GM13976 (cell line): ENCODE data around the gene TMC5.
A peak's percentile ranks its signal among the peaks of the same experiment; 100 is the strongest.
"Not testable (repeated sequence)": the region's sequence is repeated elsewhere in the genome, so short reads cannot be mapped to it uniquely, and the experiment has no call there.

Source experiments
- DNase-seq: peaks from one replicate; pipeline ENCODE4 v3.0.0; 2012; ENCODE audit warnings: low spot score
- CTCF ChIP-seq: IDR thresholded peaks from 2 replicates; pipeline ENCODE4 v1.5.1; 2012; ENCODE audit warnings: borderline replicate concordance, mild to moderate bottlenecking; ENCODE audit not compliant: insufficient read depth; ENCODE audit errors: extremely low read depth, missing control alignments, control extremely low read depth
- in situ Hi-C: fragments of 300-500 bp; cut with MboI; formaldehyde crosslinking; loops from one replicate; pipeline ENCODE4 v1.12.0; 2022; ENCODE audit warnings: low sequenced_read_pairs, mixed read lengths, inconsistent platforms; ENCODE audit not compliant: unreplicated experiment

The TMC5 gene

GRCh38 chr16:19406891-19407491 is 10.7 kb upstream of the TMC5 start:
- DNase-seq: no peak
- in situ Hi-C loops: no loop called here
- no peak for TF ChIP-seq CTCF

- in situ Hi-C loops: no loop called here
- peak; percentile 63 for DNase-seq
- TF ChIP-seq CTCF: no peak
Measured at GRCh38 chr16:19410435-19411171, 7.1 kb upstream of the TMC5 start.

GRCh38 chr16:19411298-19411697 is 6.4 kb upstream of the TMC5 start:
- no peak for TF ChIP-seq CTCF
- DNase-seq: no peak
- in situ Hi-C loops: no loop called here

GRCh38 chr16:19412055-19412454 is 5.6 kb upstream of the TMC5 start:
- in situ Hi-C loops, DNase-seq: not testable (repeated sequence)

GRCh38 chr16:19415461-19415860 is 2.2 kb upstream of the TMC5 start:
- in situ Hi-C loops: no loop called here
- TF ChIP-seq CTCF: no peak

GRCh38 chr16:19415918-19416317 is 1.8 kb upstream of the TMC5 start:
- TF ChIP-seq CTCF: no peak
- in situ Hi-C loops: no loop called here
- DNase-seq: no peak

More at GRCh38 chr16:19415461-19415860, 2.2 kb upstream of the TMC5 start:
- no peak for DNase-seq

- no peak for TF ChIP-seq CTCF
- DNase-seq: no peak
- in situ Hi-C loops: no loop called here
Measured at GRCh38 chr16:19418200-19418599, 517 bp downstream of the TMC5 start.
